GM12878 (cell line): ENCODE results near the gene TMEM131L. TPM values are rescaled to one million over a fixed set of nuclear protein-coding genes. Genes with fewer than 3 reads are reported as not detected.

Experiments used
- BACH1 ChIP-seq: fragments of 450-650 bp; IDR thresholded peaks from 2 replicates; pipeline ENCODE4 v1.6.1; 2017; ENCODE audit warnings: mild to moderate bottlenecking, borderline replicate concordance
- BMI1 ChIP-seq: fragments of 450-650 bp; IDR thresholded peaks from 2 replicates; pipeline ENCODE4 v1.6.1; 2016; ENCODE audit warnings: mild to moderate bottlenecking, moderate library complexity, borderline replicate concordance
- CEBPB ChIP-seq, 2 experiments: fragments of 150-350 bp in 1 of 2; IDR thresholded peaks; 2 replicates each; pipeline ENCODE4 v1.6.1; 2012 to 2014; ENCODE audit warnings: low read depth in 2 of 2, low read length in 2 of 2, borderline replicate concordance in 1 of 2, inconsistent platforms in 1 of 2
- CHD2 ChIP-seq: IDR thresholded peaks from 2 replicates; pipeline ENCODE4 v1.6.1; 2011; ENCODE audit warnings: low read depth, low read length, improper control_type of control experiment, borderline replicate concordance
- DPF2 ChIP-seq: fragments of 450-650 bp; IDR thresholded peaks from 2 replicates; pipeline ENCODE4 v1.6.1; 2017; ENCODE audit warnings: mild to moderate bottlenecking
- KAT2A ChIP-seq: conservative IDR thresholded peaks from 2 replicates; pipeline ENCODE4 v1.6.1; 2011; ENCODE audit warnings: low read depth, low read length; ENCODE audit not compliant: control insufficient read depth
- MAX ChIP-seq: IDR thresholded peaks from 2 replicates; pipeline ENCODE4 v1.6.1; 2012; ENCODE audit warnings: low read depth, low read length, improper control_type of control experiment
- NFIC ChIP-seq: IDR thresholded peaks from 2 replicates; pipeline ENCODE4 v1.6.1; 2012; ENCODE audit warnings: low read depth, mild to moderate bottlenecking, inconsistent platforms, low read length, moderate library complexity
- NRF1 ChIP-seq: conservative IDR thresholded peaks from 2 replicates; pipeline ENCODE4 v1.6.1; 2011; ENCODE audit warnings: mild to moderate bottlenecking, low read depth, low read length, improper control_type of control experiment
- POLR2AphosphoS5 ChIP-seq: IDR thresholded peaks from 2 replicates; pipeline ENCODE4 v1.6.1; 2011; ENCODE audit warnings: mild to moderate bottlenecking, low read length, inconsistent platforms
- SIX5 ChIP-seq: IDR thresholded peaks from 2 replicates; pipeline ENCODE4 v1.6.1; 2011; ENCODE audit warnings: mild to moderate bottlenecking, low read depth, low read length, moderate library complexity; ENCODE audit not compliant: severe bottlenecking
- SREBF1 ChIP-seq: IDR thresholded peaks from 2 replicates; pipeline ENCODE4 v1.6.1; 2012; ENCODE audit warnings: mild to moderate bottlenecking, low read length
- TBL1XR1 ChIP-seq: IDR thresholded peaks from 2 replicates; pipeline ENCODE4 v1.6.1; 2012; ENCODE audit warnings: low read depth, low read length, improper control_type of control experiment
- ZNF274 ChIP-seq: IDR thresholded peaks from one replicate; pipeline ENCODE4 v1.8.0; 2011; ENCODE audit not compliant: insufficient read length, insufficient read depth
- ZZZ3 ChIP-seq: IDR thresholded peaks from 2 replicates; pipeline ENCODE4 v1.6.1; 2011; ENCODE audit warnings: low read depth; ENCODE audit not compliant: control insufficient read depth, insufficient read length
- polyA plus RNA-seq, 11 experiments: library from polyadenylated mRNA; depleted of rRNA in 4 of 11; unstranded in 6 of 11; stranded (reverse) in 5 of 11; fragments of >200 nt; fragmentation: Nextera tagmentation in 4 of 11; fragmentation: Illumina TruSeq in 1 of 11; extraction: Ambion mirVana in 4 of 11; extraction: Trizol in 1 of 11; gene quantifications; 1 replicate in 1 of 11; 2 replicates in 10 of 11; pipeline versions ENCODE4 v1.2.1 to v1.2.3, GENCODE V29; 2011 to 2016; ENCODE audit warnings: inconsistent platforms in 2 of 11, missing spikeins in 2 of 11, low read depth in 1 of 11
- total RNA-seq, 4 experiments: library from RNA; depleted of rRNA in 3 of 4; stranded (reverse); fragments of >200 nt in 3 of 4; fragmentation: Illumina TruSeq in 1 of 4; extraction: Trizol in 1 of 4; gene quantifications; 2 replicates each; pipeline versions ENCODE4 v1.2.1 to v1.2.3, GENCODE V29; 2013 to 2021
- TF ChIP-seq, protein P1 (sequence below): IDR thresholded peaks from 2 replicates; pipeline ENCODE4 v1.6.1; 2011; ENCODE audit warnings: borderline replicate concordance, low read depth, mild to moderate bottlenecking, moderate library complexity, low read length; ENCODE audit not compliant: insufficient read depth, poor library complexity, severe bottlenecking
- TF ChIP-seq, protein P2 (sequence below): fragments of 150-350 bp; IDR thresholded peaks from 2 replicates; pipeline ENCODE4 v1.6.1; 2014; ENCODE audit warnings: mild to moderate bottlenecking, low read depth, low read length
- TF ChIP-seq, protein P3 (sequence below): IDR thresholded peaks from 2 replicates; pipeline ENCODE4 v1.6.1; 2011; ENCODE audit warnings: mild to moderate bottlenecking, low read depth, low read length, moderate library complexity; ENCODE audit not compliant: insufficient replicate concordance
- TF ChIP-seq, protein P4 (sequence below): fragments of 450-650 bp; formaldehyde crosslinking; IDR thresholded peaks from 2 replicates; pipeline ENCODE4 v1.5.0; 2022; ENCODE audit warnings: mild to moderate bottlenecking, missing genetic modification characterization
- TF ChIP-seq, protein P5 (sequence below): fragments of 450-650 bp; IDR thresholded peaks from 2 replicates; pipeline ENCODE4 v1.6.1; 2014; ENCODE audit warnings: mild to moderate bottlenecking

Gene TMEM131L
- total and polyA plus RNA-seq, 10 of the 15 experiments (the other 5 are each of a cell fraction or from before 2014, with no cell fraction given), result 8.5 to 101 (median 74.4) TPM

- TF ChIP-seq NFIC (peak; percentile 87), SREBF1 (no peak), MAX (peak; percentile 68), ZNF274 (no peak), NRF1 (no peak), BACH1 (0 out of 2 replicates have a peak, but pooled peaks have one; percentile 16), CEBPB (IDR thresholded peaks at IDR 0.05; ENCODE audit: borderline replicate concordance in 1 of 2, low read depth in 2 of 2, low read length in 2 of 2) (peak in 1 of 2 experiments; percentile 72; a peak in 1 of 4 replicates), SIX5 (no peak), ZZZ3 (no peak), BMI1 (peak; percentile 79; the same call in 1 of the 2 replicates), POLR2AphosphoS5 (peak; percentile 73), CHD2 (0 out of 2 replicates have a peak, but pooled peaks have one; percentile 29), TBL1XR1 (peak; percentile 92), KAT2A (no peak), DPF2 (peak; percentile 96)
- TF ChIP-seq, protein P1, sequence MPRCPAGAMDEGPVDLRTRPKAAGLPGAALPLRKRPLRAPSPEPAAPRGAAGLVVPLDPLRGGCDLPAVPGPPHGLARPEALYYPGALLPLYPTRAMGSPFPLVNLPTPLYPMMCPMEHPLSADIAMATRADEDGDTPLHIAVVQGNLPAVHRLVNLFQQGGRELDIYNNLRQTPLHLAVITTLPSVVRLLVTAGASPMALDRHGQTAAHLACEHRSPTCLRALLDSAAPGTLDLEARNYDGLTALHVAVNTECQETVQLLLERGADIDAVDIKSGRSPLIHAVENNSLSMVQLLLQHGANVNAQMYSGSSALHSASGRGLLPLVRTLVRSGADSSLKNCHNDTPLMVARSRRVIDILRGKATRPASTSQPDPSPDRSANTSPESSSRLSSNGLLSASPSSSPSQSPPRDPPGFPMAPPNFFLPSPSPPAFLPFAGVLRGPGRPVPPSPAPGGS, result peak; percentile 77
- TF ChIP-seq, protein P2, sequence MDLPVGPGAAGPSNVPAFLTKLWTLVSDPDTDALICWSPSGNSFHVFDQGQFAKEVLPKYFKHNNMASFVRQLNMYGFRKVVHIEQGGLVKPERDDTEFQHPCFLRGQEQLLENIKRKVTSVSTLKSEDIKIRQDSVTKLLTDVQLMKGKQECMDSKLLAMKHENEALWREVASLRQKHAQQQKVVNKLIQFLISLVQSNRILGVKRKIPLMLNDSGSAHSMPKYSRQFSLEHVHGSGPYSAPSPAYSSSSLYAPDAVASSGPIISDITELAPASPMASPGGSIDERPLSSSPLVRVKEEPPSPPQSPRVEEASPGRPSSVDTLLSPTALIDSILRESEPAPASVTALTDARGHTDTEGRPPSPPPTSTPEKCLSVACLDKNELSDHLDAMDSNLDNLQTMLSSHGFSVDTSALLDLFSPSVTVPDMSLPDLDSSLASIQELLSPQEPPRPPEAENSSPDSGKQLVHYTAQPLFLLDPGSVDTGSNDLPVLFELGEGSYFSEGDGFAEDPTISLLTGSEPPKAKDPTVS, result no peak
- TF ChIP-seq, protein P3, sequence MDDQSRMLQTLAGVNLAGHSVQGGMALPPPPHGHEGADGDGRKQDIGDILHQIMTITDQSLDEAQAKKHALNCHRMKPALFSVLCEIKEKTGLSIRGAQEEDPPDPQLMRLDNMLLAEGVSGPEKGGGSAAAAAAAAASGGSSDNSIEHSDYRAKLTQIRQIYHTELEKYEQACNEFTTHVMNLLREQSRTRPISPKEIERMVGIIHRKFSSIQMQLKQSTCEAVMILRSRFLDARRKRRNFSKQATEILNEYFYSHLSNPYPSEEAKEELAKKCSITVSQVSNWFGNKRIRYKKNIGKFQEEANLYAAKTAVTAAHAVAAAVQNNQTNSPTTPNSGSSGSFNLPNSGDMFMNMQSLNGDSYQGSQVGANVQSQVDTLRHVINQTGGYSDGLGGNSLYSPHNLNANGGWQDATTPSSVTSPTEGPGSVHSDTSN, result peak; percentile 66
- TF ChIP-seq, protein P4, sequence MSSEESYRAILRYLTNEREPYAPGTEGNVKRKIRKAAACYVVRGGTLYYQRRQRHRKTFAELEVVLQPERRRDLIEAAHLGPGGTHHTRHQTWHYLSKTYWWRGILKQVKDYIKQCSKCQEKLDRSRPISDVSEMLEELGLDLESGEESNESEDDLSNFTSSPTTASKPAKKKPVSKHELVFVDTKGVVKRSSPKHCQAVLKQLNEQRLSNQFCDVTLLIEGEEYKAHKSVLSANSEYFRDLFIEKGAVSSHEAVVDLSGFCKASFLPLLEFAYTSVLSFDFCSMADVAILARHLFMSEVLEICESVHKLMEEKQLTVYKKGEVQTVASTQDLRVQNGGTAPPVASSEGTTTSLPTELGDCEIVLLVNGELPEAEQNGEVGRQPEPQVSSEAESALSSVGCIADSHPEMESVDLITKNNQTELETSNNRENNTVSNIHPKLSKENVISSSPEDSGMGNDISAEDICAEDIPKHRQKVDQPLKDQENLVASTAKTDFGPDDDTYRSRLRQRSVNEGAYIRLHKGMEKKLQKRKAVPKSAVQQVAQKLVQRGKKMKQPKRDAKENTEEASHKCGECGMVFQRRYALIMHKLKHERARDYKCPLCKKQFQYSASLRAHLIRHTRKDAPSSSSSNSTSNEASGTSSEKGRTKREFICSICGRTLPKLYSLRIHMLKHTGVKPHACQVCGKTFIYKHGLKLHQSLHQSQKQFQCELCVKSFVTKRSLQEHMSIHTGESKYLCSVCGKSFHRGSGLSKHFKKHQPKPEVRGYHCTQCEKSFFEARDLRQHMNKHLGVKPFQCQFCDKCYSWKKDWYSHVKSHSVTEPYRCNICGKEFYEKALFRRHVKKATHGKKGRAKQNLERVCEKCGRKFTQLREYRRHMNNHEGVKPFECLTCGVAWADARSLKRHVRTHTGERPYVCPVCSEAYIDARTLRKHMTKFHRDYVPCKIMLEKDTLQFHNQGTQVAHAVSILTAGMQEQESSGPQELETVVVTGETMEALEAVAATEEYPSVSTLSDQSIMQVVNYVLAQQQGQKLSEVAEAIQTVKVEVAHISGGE, result no peak
- TF ChIP-seq, protein P5, sequence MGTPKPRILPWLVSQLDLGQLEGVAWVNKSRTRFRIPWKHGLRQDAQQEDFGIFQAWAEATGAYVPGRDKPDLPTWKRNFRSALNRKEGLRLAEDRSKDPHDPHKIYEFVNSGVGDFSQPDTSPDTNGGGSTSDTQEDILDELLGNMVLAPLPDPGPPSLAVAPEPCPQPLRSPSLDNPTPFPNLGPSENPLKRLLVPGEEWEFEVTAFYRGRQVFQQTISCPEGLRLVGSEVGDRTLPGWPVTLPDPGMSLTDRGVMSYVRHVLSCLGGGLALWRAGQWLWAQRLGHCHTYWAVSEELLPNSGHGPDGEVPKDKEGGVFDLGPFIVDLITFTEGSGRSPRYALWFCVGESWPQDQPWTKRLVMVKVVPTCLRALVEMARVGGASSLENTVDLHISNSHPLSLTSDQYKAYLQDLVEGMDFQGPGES, result 0 out of 2 replicates have a peak, but pooled peaks have one; percentile 17
Observed at GRCh38 chr4:153432965-153433753, 33.0 kb upstream of the TMEM131L start (continued).
